ENCODE measurements around the gene TTC28.
"Not testable (repeated sequence)": the region's sequence is repeated elsewhere in the genome, so short reads cannot be mapped to it uniquely, and the experiment has no call there.

Gene TTC28

DNA sequence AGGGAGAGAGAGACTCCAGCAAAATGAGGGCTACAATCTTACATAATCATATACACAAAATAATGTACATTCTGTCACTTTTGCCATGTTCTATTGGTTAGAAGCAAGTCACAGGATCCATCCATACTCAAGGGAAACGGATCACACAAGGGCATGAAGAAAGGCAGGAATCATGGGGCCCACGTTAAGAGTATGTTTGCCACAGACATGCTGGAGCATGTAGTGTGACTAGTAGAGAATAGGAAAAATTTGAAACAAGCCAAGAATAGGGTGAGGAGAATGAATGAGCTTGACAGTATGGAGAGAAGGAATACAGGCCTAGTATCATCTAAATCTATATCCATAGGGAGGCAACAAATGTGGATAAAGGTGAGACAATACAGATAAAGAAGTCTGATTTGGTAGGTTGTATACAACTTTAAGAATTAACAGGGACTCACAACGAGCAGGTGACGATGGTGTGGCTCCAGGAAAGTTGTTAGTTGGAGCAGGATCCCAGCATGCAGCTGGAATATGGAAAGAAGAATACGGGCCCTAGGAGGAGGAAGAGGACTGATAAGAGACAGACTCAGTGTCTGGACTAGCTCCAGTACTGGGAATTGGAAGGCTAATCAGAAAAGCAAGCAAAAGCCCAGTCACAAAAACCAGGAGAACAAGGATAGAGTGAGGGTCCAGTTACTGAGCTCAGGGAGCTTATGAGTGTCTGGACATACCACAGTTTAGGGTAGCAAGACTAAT, 458.8 kb downstream of the TTC28 start:
- DNase-seq = no peak

DNA sequence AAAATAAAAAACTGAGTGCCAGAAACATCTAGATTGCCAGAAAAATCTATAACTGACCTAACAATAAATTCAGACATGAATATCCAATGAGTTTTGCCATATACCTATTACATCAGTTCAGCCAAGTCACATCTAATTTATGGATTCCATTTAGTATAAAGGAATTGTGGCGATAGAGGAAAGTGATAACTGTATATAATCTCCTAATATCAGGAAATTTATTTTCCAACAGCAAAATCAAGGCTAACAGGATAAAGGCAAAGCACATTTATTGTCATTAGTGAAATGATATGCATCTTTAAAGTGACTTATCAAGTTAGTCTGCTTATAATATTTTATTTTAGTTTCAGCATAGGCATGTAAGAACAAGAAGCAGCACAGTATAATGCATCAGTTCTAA, 462.4 kb downstream of the TTC28 start:
- no peak for DNase-seq

DNA sequence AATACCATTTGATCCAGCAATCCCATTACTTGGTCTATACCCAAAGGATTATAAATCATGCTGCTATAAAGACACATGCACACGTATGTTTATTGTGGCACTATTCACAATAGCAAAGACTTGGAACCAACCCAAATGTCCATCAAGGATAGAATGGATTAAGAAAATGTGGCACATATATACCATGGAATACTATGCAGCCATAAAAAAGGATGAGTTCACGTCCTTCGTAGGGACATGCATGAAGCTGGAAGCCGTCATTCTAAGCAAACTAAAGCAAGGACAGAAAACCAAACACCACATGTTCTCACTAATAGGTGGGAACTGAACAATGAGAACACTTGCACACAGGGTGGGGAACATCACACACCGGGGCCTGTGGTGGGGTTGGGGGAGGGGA, 464.9 kb downstream of the TTC28 start:
- not testable (repeated sequence) for DNase-seq

DNA sequence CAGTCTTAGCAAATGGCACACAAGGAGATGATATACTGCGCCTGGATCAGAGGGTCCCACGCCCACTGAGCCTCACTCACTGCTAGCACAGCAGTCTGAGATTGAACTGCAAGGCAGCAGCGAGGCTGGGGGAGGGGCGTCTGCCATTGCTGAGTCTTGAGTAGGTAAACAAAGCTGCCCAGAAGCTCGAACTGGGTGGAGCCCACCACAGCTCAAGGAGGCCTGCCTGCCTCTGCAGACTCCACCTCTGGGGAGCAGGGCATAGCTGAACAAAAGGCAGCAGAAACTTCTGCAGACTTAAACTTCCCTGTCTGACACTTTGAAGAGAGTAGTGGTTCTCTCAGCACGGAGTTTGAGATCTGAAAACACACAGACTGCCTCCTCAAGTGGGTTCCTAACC, 470.2 kb downstream of the TTC28 start:
- not testable (repeated sequence) for DNase-seq

DNA sequence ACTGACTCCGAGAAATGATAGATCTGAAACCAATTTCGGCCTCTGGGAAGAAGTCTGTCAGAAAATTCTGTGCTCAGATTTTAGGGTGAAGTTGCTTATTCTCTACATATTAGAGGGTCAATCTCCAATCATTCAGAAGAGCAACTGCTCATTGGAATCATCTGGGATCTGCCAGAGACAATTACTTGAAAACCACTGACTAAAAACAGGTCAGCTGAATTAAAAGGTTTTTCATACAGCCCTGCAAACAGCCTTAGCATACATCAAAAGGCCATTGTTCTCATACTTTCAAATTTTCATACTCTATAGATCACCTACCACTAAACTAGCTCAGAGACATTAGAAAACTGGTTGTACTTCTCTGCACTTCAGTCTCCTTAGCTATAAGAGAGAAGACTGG, 470.9 kb downstream of the TTC28 start:
- DNase-seq = no peak

DNA sequence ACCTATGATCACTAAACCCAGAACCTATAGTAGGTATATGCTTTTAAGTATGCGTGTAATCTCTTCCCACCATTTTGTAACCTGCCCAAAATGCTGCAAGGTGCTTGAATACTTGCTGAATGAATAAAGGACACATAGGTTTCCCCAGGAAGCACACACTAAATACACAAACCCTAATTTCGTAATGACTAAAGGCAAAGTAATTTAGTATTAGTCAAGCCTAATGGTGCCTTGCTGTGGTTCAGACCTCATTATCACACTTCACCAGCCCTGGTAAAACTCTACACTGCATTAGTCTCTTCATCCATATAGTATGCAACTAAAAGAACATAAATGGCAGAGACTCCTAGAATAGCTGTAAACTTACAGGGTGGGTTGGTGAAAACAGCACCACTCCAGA, 471.6 kb downstream of the TTC28 start:
- DNase-seq = no peak

DNA sequence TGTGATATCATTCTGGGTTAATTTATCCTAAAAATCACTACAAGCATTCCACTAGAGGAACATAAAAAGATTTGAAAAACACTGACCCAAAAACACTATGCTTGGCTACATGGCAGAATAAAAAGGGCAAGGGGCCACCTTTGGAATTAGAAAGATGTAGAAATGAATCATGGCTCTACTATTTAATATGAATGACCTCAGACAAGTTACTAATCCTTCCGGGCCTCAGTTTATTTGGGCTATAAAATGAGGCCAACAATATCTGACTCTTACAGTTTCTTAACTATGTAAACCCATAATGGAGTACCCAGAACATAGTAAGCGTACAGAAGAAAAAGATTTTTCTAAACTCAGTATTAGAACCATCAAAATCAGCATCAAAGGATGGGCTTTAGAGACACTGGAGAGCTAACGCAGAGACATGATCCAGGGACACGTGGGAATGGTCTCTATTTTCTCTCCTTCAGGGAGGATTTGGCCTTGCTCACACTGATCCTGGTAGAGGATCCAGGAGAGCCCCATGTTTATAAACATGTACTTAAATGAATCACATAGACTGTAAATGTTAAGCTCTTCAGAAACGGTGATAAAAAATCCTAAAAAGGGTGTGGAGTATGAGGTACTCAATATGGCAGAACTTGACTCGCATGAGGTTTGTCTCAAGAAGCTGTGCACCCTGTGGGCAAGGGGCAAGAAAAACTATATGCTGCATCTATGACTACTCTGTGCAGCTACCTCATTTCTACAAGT, 472.2 kb downstream of the TTC28 start:
- no peak for DNase-seq

DNA sequence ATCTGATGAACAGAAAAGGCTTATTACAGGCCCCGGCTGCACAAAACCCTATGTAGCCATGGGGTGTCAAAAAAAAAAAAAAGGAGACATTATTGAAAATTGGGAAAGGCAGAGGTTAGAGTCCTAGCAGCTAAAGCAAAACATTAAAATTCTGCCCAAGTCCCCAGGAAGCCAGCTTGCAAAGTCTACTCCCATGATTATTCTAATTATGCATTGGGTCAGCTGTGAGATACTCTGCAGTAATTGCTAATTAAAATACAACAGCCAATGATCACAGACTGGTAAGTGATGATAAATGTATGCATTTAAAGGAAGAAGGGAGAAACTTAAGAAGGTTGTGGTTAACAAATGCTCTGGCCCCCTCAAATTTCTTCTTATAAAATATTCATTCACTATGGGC, 473.7 kb downstream of the TTC28 start:
- DNase-seq = no peak

DNA sequence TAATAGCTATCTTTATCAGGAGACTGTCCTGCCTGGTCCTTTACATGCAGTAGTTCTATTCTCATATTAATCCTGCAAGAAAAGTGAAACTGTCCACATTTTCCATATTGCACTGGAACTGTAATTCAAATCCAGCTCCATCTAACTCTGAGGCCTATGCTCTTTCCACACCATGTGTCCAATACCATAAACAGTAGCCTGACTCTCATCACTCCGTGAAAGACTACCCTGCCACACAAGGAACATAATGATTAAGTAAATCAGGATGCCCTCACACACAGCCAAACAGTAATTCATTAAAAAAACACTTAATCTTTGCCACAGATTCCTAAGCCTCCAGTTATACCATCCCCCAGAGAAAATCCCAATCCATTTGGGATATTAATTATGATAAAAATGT, 475.3 kb downstream of the TTC28 start:
- DNase-seq = no peak

DNA sequence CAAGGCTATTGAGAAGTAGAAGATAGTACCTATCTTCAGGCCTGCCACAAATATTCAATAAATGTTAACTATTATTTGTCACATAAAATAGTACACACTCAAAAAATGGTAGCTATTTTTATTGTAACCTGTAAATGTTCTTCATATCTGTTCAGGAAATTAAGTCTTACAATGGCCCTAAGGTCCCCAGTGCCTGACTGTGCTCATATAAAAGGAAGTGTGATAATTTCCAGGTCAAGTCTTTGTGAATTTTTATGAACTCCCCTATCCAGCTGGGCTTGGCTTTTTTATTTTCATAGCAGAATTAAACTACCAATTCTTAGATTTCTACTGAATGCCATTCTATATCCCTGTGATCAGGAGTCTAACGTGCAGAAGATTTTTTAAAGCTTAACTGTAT, 476.4 kb downstream of the TTC28 start:
- no peak for DNase-seq

DNA sequence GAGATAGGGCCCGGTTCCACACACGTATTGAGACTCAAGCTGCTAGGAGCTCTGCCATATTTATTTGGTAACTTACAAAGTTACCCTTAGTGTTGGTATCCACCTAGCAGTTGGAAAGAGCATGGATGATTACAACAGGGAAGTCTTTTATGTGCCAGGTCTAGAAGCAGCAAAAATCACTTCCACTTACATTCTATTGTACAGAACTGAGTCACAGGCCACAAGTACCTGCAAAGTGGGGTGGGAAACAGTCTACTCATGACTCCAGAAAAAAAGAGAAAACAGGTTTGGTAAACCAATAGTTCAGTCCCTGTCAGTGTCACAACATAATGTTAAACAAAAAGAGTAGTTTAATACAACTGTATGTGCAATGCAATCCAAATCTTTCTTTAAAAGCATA, 480.9 kb downstream of the TTC28 start:
- no peak for DNase-seq

DNA sequence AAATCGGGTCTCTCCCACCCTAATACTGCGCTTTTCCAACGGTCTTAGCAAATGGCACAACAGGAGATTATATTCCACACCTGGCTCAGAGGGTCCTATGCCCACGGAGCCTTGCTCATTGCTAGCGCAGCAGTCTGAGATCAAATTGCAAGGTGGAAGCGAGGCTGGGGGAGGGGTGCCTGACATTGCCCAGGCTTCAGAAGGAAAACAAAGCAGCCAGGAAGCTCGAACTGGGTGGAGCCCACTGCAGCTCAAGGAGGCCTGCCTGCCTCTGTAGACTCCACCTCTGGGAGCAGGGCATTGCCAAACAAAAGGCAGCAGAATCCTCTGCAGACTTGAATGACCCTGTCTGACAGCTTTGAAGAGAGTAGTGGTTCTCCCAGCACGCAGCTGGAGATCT, 488.1 kb downstream of the TTC28 start:
- DNase-seq = not testable (repeated sequence)

DNA sequence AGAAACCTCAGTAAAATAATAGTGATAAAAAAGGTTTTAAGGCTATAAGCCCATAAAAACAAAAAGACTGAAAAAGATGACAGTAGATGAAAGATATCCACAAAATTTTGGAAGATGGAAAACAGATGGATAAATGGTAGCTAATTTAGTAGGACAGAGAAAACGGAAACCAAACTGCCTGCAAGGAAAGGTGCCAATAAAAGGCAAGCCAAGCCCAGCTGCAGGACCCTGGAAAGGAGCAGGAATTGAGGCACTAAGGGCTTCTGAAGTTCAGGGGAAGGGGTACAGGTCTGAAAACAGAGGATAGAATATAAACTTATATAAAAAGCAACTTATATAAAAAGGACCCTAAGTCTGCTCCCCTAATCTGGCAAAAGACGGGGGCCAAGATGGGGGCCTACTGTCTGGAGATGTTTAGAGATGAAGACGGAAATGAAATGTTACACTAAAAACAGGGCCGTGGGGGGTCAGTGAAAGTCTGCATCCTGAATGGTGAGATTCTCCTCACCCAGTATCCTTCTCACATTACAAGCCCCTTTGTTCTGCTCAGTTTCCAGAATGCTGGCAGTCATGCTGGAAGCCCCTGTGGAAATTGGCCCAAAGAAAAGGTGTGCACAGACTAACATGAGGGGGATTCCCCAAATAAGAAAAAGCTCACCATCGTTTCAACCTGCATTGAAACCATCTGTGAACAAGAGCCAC, 491.3 kb downstream of the TTC28 start:
- DNase-seq = no peak

DNA sequence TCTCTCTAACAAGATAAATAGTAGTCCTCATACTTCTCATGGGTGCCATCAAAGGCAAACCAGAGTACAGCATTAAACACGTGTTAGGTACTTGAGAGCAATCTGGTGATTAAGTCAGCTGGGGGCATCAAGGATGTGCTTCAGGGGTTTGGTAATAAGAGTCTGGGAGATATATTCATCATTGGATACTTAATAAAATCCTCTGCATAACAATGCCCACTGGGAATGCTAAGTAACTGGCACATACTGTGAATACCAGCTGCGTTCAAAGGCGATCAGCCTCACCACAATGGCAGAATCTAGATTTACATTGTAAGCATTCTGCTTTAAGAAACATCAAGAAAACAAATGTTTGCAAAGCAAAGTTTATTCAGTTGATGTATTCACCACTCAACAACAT, 492.0 kb downstream of the TTC28 start:
- no peak for DNase-seq

DNA sequence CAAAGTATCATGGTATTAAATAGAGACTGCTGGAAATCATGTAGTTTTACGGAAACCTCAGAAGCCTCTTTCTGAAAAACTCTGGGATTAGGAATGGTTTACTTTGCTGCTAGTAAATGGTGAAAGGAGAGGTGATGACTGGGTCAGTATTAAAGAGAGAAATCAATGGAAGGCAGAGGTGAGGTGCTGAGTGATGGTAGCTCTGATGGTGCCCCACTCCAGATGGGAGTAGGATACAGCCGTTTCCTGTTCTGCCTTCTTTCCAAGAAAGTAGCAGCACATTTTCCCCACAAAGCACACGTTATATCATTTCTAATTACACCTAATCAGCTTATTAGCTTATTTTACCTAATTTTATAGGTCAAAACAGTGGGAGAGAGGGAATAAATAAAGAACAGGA, 493.0 kb downstream of the TTC28 start:
- DNase-seq = no peak

DNA sequence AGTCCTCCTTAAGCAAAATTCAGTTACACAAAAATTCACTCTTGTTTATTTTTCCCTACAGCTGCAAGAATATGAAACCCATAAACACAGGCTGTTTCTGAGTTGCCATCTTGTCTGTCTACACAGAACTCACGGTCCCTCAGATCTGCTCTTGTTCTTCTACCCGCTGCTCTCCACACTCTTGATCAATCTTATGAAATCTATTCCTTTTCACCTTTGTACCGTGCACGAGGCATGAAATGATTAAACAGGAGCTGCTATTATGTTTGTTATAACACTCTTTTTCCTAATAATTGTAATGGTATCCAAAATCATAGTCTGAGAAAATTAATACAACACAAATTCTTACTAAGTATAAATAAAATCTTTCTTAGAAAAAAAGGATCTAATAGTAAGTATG, 494.5 kb downstream of the TTC28 start:
- no peak for DNase-seq

DNA sequence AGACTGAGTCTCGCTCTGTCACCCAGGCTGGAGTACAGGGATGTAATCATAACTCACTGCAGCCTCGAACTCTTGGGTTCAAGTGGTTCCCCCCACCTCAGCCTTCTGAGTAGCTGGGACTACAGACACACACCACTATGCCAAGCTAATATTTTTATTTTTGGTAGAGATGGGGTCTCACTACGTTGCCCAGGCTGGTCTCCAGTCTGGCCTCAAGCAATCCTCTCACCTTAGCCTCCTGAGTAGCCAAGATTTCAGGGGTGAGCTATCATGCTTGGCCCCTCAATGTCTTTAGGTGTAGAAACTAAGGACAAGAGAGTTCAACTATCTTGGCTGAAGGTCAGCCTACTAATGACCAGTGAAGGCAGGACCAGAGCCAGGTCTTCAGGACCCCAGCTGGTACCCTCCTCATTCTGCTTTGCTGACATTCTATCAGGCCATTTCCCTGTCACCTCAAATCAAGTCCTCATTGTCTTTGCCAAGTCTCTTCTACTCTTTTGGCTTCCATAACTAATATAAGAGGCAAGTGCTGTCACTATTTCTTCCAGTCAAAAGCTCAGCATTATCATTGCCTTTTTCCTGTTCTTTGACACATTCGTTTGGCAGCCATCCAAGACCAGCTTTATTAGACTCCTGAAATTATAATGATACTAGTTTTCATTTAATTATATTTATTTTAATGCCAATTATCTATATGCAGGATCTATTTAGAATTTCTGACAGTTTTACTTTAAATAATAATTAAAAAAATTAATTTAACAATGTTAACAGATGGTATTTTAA, 496.4 kb downstream of the TTC28 start:
- DNase-seq = no peak

DNA sequence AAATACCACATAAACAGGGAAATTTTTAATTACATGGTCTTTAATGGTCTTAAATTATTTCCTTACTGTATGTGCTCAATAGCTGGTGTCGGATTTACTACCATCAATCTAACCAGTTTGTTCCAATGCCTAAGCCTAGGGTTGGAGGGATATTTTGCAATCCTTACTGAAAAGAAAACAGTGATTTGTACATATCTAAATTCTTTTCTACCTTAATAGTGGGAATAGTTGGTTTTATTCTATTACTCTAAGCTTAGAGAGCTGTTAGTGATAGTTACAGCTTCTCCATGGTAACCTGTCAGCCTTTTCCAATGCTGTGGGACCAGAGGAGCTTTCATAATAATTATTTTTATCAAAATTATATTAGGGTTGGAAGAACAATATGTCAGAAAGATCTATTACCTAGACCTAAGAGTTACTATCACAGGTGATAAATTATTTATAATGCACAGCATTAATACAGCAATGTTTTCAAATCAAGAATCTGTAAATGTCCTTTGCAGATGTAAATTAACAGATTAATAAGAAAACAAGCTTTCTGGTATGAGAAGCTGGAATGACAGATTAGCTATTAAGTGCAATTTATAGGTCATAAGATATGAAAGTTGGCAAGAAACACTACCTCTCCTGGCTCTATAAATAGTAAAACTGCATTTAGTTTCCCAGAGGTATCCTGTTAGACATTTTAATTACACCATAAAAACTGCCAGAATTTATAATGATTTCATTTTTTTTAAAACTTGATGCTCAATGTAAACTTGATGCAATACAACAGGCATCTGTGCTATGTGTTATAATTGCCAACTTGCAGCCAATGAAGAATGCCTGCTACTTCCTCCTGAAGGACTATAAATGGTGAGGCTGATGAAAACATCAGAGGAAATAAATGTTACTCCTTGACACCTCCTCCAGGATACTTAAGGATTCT, 498.6 kb downstream of the TTC28 start:
- DNase-seq = no peak

DNA sequence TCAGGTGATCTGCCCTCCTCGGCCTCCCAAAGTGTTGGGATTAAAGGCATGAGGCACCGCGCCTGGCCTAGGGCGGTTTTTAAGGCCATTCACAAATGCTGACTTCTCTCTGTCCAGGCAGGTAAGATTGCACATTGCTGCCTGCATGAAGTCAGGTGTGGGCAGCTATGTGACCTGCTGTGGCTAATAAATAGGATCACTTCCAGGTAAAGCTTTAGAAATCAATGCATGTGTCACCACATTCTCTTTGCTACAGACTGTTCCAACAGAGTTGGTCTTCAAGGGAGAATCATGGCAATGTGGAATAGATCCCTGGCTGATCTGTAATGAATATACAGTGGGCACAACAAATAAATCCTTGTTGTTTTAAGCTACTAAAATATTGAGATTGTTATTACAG, 500.2 kb downstream of the TTC28 start:
- no peak for DNase-seq

DNA sequence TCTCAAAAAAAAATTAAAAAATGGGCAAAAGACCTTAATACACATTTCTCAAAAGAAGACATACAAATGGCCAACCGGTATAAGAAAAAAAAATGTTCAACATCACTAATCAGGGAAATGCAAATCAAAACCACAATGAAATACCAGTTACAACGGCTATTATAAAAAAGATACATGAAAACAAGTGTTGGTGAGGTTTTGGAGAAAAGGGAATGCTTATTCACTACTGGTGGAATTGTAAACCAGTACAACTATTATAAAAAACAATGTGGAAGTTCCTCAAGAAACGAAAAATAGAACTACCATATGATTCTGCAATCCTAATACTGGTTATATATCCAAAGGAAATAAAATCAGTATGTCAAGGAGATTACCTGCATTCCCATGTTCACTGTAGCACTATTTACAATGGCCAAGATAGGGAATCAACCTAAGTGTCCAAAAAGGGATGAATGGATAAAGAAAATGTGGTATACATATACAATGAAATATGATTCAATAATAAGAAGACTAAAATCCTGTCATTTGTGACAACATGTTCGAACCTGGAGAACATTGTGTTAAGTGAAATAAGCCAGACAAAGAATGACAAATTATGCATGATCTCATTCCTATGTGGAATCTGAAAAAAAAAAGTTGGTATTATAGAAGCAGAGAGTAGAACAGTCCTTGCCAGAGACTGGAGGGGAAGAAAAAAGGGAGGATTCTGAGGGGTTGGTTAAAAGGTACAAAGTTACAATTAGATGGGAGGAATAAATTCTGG, 503.7 kb downstream of the TTC28 start:
- no peak for DNase-seq

DNA sequence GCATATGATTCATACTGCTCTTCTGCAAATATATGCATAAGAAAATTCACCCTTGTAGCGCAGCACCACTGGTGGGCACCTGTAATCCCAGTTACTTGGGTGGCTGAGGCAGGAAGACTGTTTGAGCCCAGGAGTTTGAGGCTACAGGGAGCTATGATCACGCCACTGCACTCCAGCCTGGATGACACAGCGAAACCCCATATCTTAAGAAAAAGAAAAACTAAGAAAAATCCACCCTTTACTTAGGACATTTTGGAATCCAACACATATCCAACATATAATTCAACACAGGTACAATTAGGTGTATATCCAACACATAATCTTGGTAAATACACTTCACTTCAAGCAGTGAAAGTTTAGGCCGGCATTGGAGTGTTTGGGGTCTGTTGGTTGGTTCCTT, 505.1 kb downstream of the TTC28 start:
- DNase-seq = no peak
